SU-DHL-6 (cell line): Measurements from ENCODE around the gene ANKRD49.

Source experiments
- H2AFZ ChIP-seq: fragments of 200-600 bp; sonication (generic); 2 replicates; pipeline ENCODE4 v1.6.1; 2014; ENCODE audit warnings: low read depth, mild to moderate bottlenecking, moderate library complexity, mixed read lengths, antibody characterized with exemption, low read length; ENCODE audit not compliant: severe bottlenecking
- H3F3A ChIP-seq: fragments of 200-600 bp; shearing (Covaris generic); 2 replicates; pipeline ENCODE4 v1.6.0; 2016; ENCODE audit warnings: antibody characterized with exemption, mild to moderate bottlenecking; ENCODE audit not compliant: insufficient read depth
- H3K27ac ChIP-seq: fragments of 200-600 bp; sonication (generic); 2 replicates; pipeline ENCODE4 v1.5.1; 2016; ENCODE audit warnings: low read depth, mild to moderate bottlenecking, low read length, moderate library complexity, mixed read lengths
- H3K27me3 ChIP-seq: fragments of 200-600 bp; sonication (generic), shearing (Covaris generic); 2 replicates; pipeline ENCODE4 v1.6.0; 2014; ENCODE audit warnings: mild to moderate bottlenecking, low read length
- H3K36me3 ChIP-seq: fragments of 200-600 bp; sonication (generic); 2 replicates; pipeline ENCODE4 v1.6.1; 2014; ENCODE audit warnings: mild to moderate bottlenecking, low read length, mixed read lengths
- H3K4me2 ChIP-seq: fragments of 300-600, 200-600 bp; shearing (Covaris generic), sonication (generic); 2 replicates; pipeline ENCODE4 v1.6.0; 2014; ENCODE audit warnings: low read length, low read depth, mild to moderate bottlenecking; ENCODE audit not compliant: poor library complexity, severe bottlenecking
- H3K4me3 ChIP-seq: fragments of 200-600 bp; sonication (generic); 2 replicates; pipeline ENCODE4 v1.5.1; 2014; ENCODE audit warnings: antibody characterized with exemption, low read length, mild to moderate bottlenecking, mixed read lengths; ENCODE audit not compliant: insufficient read depth, poor library complexity, severe bottlenecking
- H3K79me2 ChIP-seq: fragments of 200-600 bp; sonication (generic); 2 replicates; pipeline ENCODE4 v1.6.1; 2014; ENCODE audit warnings: mild to moderate bottlenecking, low read length, moderate library complexity; ENCODE audit not compliant: insufficient read depth
- H3K9ac ChIP-seq: fragments of 200-600 bp; sonication (generic); 2 replicates; pipeline ENCODE4 v1.7.0; 2014; ENCODE audit warnings: mild to moderate bottlenecking, low read length
- H3K9me2 ChIP-seq: fragments of 200-600 bp; sonication (generic); replicated peaks from 2 replicates; pipeline ENCODE4 v1.6.1; 2014; ENCODE audit warnings: low read length; ENCODE audit not compliant: insufficient read depth
- H3K9me3 ChIP-seq: fragments of 200-600 bp; sonication (generic); 2 replicates; pipeline ENCODE4 v1.6.1; 2014; ENCODE audit warnings: low read length, mixed read lengths; ENCODE audit not compliant: insufficient read depth
- H4K20me1 ChIP-seq: fragments of 200-600 bp; sonication (generic); 2 replicates; pipeline ENCODE4 v1.6.1; 2014; ENCODE audit warnings: low read depth, mild to moderate bottlenecking, antibody characterized with exemption, low read length, moderate library complexity, mixed read lengths
- CTCF ChIP-seq: fragments of 200-600 bp; sonication (generic); IDR thresholded peaks from one replicate; pipeline ENCODE4 v1.5.1; 2017; ENCODE audit warnings: antibody characterized with exemption, mild to moderate bottlenecking, low read length, moderate library complexity; ENCODE audit not compliant: insufficient read depth, poor library complexity, severe bottlenecking
- EZH2phosphoT487 ChIP-seq: fragments of 200-600 bp; sonication (generic), shearing (Covaris generic); conservative IDR thresholded peaks from 2 replicates; pipeline ENCODE4 v1.6.1; 2018; ENCODE audit warnings: mild to moderate bottlenecking, antibody characterized with exemption, low read length, moderate library complexity, mixed read lengths

ANKRD49 gene

GRCh38 chr11:94516725-94517124 lies 22.9 kb downstream of the ANKRD49 start:
- Histone ChIP-seq H3K79me2 (no peaks in the 10 kb centered on the region), H3K4me3 (no peak overlapping the region), H3K27me3 (no peaks in the 10 kb centered on the region), H3K9me3 (no peaks in the 10 kb centered on the region), H3K4me2 (no peak overlapping the region), H3K9ac (no peak overlapping the region), H3K9me2 (no peaks in the 10 kb centered on the region), H3K27ac (no peak overlapping the region), H3F3A (no peaks in the 10 kb centered on the region), H4K20me1 (no peaks in the 10 kb centered on the region), H2AFZ (no peak overlapping the region), H3K36me3 (no peaks in the 10 kb centered on the region)
- TF ChIP-seq EZH2phosphoT487 (no peak), CTCF (no peak)

- no peaks in the 10 kb centered on the region for H3K36me3 ChIP-seq
- no peaks in the 10 kb centered on the region for H3K9me3 ChIP-seq
- no peaks in the 10 kb centered on the region for H3K9me2 ChIP-seq
- TF ChIP-seq EZH2phosphoT487 (no peak), CTCF (no peak)
- no peak overlapping the region for H3K27ac ChIP-seq
- no peak overlapping the region for H3K4me2 ChIP-seq
- H2AFZ ChIP-seq = no peak overlapping the region
- H4K20me1 ChIP-seq = no peaks in the 10 kb centered on the region
- no peak overlapping the region for H3K9ac ChIP-seq
- no peaks in the 10 kb centered on the region for H3K27me3 ChIP-seq
- H3F3A ChIP-seq = no peaks in the 10 kb centered on the region
- no peak overlapping the region for H3K4me3 ChIP-seq
- no peaks in the 10 kb centered on the region for H3K79me2 ChIP-seq
Measured at GRCh38 chr11:94518300-94518699, 24.5 kb downstream of the ANKRD49 start.

- TF ChIP-seq CTCF (peak; percentile 53), EZH2phosphoT487 (no peak)
- no peak overlapping the region for H2AFZ ChIP-seq
Measured at GRCh38 chr11:94519478-94520084, 25.8 kb downstream of the ANKRD49 start.

More at GRCh38 chr11:94519478-94520084, 25.8 kb downstream of the ANKRD49 start:
- Histone ChIP-seq H3K27ac (no peak overlapping the region), H4K20me1 (no peaks in the 10 kb centered on the region), H3K27me3 (no peaks in the 10 kb centered on the region), H3K4me3 (no peak overlapping the region), H3K36me3 (no peaks in the 10 kb centered on the region), H3K4me2 (no peak overlapping the region), H3K9ac (no peak overlapping the region), H3K9me2 (no peaks in the 10 kb centered on the region), H3K79me2 (no peaks in the 10 kb centered on the region), H3F3A (no peaks in the 10 kb centered on the region), H3K9me3 (no peaks in the 10 kb centered on the region)
